Fibroblast of the aortic adventitia (primary cell): ENCODE data around the gene RAB22A. TPM values are rescaled to one million over a fixed set of nuclear protein-coding genes. Genes with fewer than 3 reads are reported as not detected.

Experiments used
- DNase-seq: peaks from one replicate; pipeline ENCODE4 v3.0.0-alpha.2; 2010; ENCODE audit warnings: low read depth
- H3K4me3 ChIP-seq: 2 replicates; pipeline ENCODE4 v1.5.1; 2011; ENCODE audit warnings: low read depth, mild to moderate bottlenecking, control low read depth, low read length, moderate library complexity
- CTCF ChIP-seq: IDR thresholded peaks from 2 replicates; pipeline ENCODE4 v1.5.1; 2011; ENCODE audit warnings: mild to moderate bottlenecking, low read length, control low read depth, inconsistent platforms; ENCODE audit not compliant: insufficient read depth
- total RNA-seq: library from RNA; depleted of rRNA; stranded (reverse); fragments of >200 nt; gene quantifications from 2 replicates; pipeline ENCODE4 v1.2.3, GENCODE V29; 2012; ENCODE audit warnings: low replicate concordance

The RAB22A gene
- total RNA-seq, 1 donor, result 41.5 TPM

GRCh38 chr20:58300321-58300720, 9.2 kb upstream of the RAB22A start:
- no peak for DNase-seq
- no peak overlapping the region for H3K4me3 ChIP-seq
- no peak for TF ChIP-seq CTCF

GRCh38 chr20:58303547-58303946, 6.0 kb upstream of the RAB22A start:
- no peak overlapping the region for H3K4me3 ChIP-seq
- DNase-seq, result no peak
- no peak for TF ChIP-seq CTCF

- no peak for TF ChIP-seq CTCF
- DNase-seq, result no peak
- H3K4me3 ChIP-seq, result no peak overlapping the region
These were observed 4.5 kb upstream of the RAB22A start for GRCh38 chr20:58305061-58305460.

- peak; percentile 23 for DNase-seq
- TF ChIP-seq CTCF, result no peak
- no peak overlapping the region for H3K4me3 ChIP-seq
These were observed 2.9 kb upstream of the RAB22A start for GRCh38 chr20:58306421-58307261.

- H3K4me3 ChIP-seq, result no peak overlapping the region
- no peak for TF ChIP-seq CTCF
- no peak for DNase-seq
These were observed 2.2 kb upstream of the RAB22A start for GRCh38 chr20:58307270-58307669.

GRCh38 chr20:58308290-58308679, 1.2 kb upstream of the RAB22A start:
- peak overlapping the region; percentile 91 for H3K4me3 ChIP-seq
- DNase-seq, result no peak
- no peak for TF ChIP-seq CTCF
